SK-N-SH treated with all-trans-retinoic acid at 6 μM for 48 hours (cell line): ENCODE measurements around the gene ME1.

ENCODE experiments used
- ATAC-seq: fragments of 200-7000 bp; cut with Tn5 transposase; 3 replicates; pipeline ENCODE4 v1.9.1; 2020; ENCODE audit warnings: mild to moderate bottlenecking, moderate library complexity
- ARNTL ChIP-seq: fragments of 450-650 bp; formaldehyde crosslinking; IDR thresholded peaks from 2 replicates; pipeline ENCODE4 v1.5.0; 2020; ENCODE audit warnings: low read depth, mild to moderate bottlenecking, moderate library complexity, borderline replicate concordance
- BACH2 ChIP-seq: fragments of 250-450 bp; sonication (Bioruptor Pico); IDR thresholded peaks from 2 replicates; pipeline ENCODE4 v1.9.0; 2021; ENCODE audit warnings: mild to moderate bottlenecking, borderline replicate concordance
- CSDC2 ChIP-seq: fragments of 250-450 bp; sonication (Bioruptor Pico); IDR thresholded peaks from 2 replicates; pipeline ENCODE4 v1.5.0; 2020; ENCODE audit warnings: mild to moderate bottlenecking, moderate library complexity
- ESRRG ChIP-seq: fragments of 250-450 bp; sonication (Bioruptor Pico); IDR thresholded peaks from 2 replicates; pipeline ENCODE4 v1.6.1; 2021; ENCODE audit warnings: mild to moderate bottlenecking
- GLIS3 ChIP-seq: fragments of 250-450 bp; sonication (Bioruptor Pico); IDR thresholded peaks from 2 replicates; pipeline ENCODE4 v1.5.0; 2020; ENCODE audit warnings: mild to moderate bottlenecking, moderate library complexity
- ISL1 ChIP-seq: fragments of 250-450 bp; sonication (Bioruptor Pico); IDR thresholded peaks from 2 replicates; pipeline ENCODE4 v2.1.2; 2022; ENCODE audit warnings: mild to moderate bottlenecking, moderate library complexity
- OSR1 ChIP-seq: fragments of 250-450 bp; sonication (Bioruptor Pico); IDR thresholded peaks from 2 replicates; pipeline ENCODE4 v1.8.0; 2022; ENCODE audit warnings: moderate library complexity, mild to moderate bottlenecking, inconsistent platforms
- PPARA ChIP-seq: fragments of 250-450 bp; sonication (Bioruptor Pico); IDR thresholded peaks from 2 replicates; pipeline ENCODE4 v1.5.0; 2020; ENCODE audit warnings: mild to moderate bottlenecking, borderline replicate concordance
- RARB ChIP-seq: fragments of 250-450 bp; sonication (Bioruptor Pico); IDR thresholded peaks from 2 replicates; pipeline ENCODE4 v1.8.0; 2021; ENCODE audit warnings: mild to moderate bottlenecking, moderate library complexity
- SNAI2 ChIP-seq: fragments of 250-450 bp; sonication (Bioruptor Pico); IDR thresholded peaks from 2 replicates; pipeline ENCODE4 v1.5.0; 2020; ENCODE audit warnings: mild to moderate bottlenecking, moderate library complexity
- TCF4 ChIP-seq: fragments of 250-450 bp; sonication (Bioruptor Pico); IDR thresholded peaks from 2 replicates; pipeline ENCODE4 v1.8.0; 2021; ENCODE audit warnings: mild to moderate bottlenecking, moderate library complexity, borderline replicate concordance
- TOX ChIP-seq: fragments of 250-450 bp; sonication (Bioruptor Pico); IDR thresholded peaks from 2 replicates; pipeline ENCODE4 v1.8.0; 2021; ENCODE audit warnings: mild to moderate bottlenecking, moderate library complexity, borderline replicate concordance
- ZC3H10 ChIP-seq: fragments of 250-450 bp; sonication (Bioruptor Pico); IDR thresholded peaks from 2 replicates; pipeline ENCODE4 v1.5.1; 2021; ENCODE audit warnings: mild to moderate bottlenecking, moderate library complexity
- ZFP3 ChIP-seq: fragments of 250-450 bp; sonication (Bioruptor Pico); IDR thresholded peaks from 2 replicates; pipeline ENCODE4 v1.5.0; 2020; ENCODE audit warnings: mild to moderate bottlenecking, moderate library complexity
- ZFP30 ChIP-seq: fragments of 450-650 bp; formaldehyde crosslinking; IDR thresholded peaks from 2 replicates; pipeline ENCODE4 v1.5.0; 2022; ENCODE audit warnings: mild to moderate bottlenecking, moderate library complexity
- ZNF565 ChIP-seq: fragments of 450-650 bp; formaldehyde crosslinking; conservative IDR thresholded peaks from 2 replicates; pipeline ENCODE4 v1.5.0; 2020; ENCODE audit warnings: low read depth, mild to moderate bottlenecking, moderate library complexity
- ZNF70 ChIP-seq: fragments of 450-650 bp; formaldehyde crosslinking; IDR thresholded peaks from 2 replicates; pipeline ENCODE4 v1.5.0; 2020; ENCODE audit warnings: mild to moderate bottlenecking, moderate library complexity
- ZNF8 ChIP-seq: fragments of 450-650 bp; formaldehyde crosslinking; IDR thresholded peaks from 2 replicates; pipeline ENCODE4 v1.5.0; 2020; ENCODE audit warnings: mild to moderate bottlenecking, moderate library complexity
- TF ChIP-seq, protein P1 (sequence below): fragments of 250-450 bp; sonication (Bioruptor Pico); IDR thresholded peaks from 2 replicates; pipeline ENCODE4 v1.8.0; 2020; ENCODE audit warnings: mild to moderate bottlenecking, moderate library complexity, borderline replicate concordance
- TF ChIP-seq, protein P2 (sequence below): fragments of 250-450 bp; sonication (Bioruptor Pico); IDR thresholded peaks from 2 replicates; pipeline ENCODE4 v1.5.0; 2020; ENCODE audit warnings: mild to moderate bottlenecking, moderate library complexity
- TF ChIP-seq, protein P3 (sequence below): fragments of 250-450 bp; sonication (Bioruptor Pico); IDR thresholded peaks from 2 replicates; pipeline ENCODE4 v1.5.1; 2020; ENCODE audit warnings: low read depth, mild to moderate bottlenecking, moderate library complexity
- TF ChIP-seq, protein P4 (sequence below): fragments of 250-450 bp; sonication (Bioruptor Pico); IDR thresholded peaks from 2 replicates; pipeline ENCODE4 v1.5.1; 2021; ENCODE audit warnings: mild to moderate bottlenecking, moderate library complexity

The ME1 gene

DNA sequence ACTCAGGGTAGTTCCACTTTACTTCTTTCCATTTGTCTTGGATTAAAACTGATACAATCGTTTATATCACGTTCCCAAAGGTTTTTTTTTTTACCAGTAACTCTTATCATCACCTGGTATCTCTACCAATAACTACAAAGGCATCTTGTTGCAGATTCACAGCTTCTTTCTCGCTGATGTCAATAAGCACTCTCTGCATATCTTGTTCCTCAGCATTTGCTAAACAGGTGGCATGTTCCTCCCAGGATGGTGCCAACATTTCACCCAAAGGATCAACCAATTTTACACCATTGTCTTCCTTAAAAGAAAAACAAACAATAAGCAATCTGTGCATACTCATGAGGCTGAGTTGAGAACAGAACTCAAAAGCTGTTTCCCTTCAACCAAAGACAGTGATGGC lies 242.3 kb downstream of the ME1 start:
- no peak for ATAC-seq

DNA sequence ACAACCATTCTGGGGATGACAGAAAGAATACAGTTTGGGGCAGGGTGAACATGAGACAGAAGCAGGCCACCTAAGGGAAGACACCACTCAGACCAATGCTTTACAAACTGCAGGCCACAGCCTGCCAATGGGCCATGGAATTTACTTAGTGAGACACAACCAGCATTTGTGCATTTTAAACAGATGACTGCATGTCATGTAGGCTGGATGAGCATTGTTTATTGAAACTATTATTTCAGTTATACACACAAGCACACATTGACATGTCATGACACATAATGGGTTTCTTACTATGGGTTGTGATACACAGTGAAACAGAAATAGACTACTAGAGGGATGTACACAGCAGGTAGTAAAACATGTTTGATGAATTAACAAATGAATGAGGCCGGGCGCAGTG lies 245.8 kb downstream of the ME1 start:
- TF ChIP-seq ARNTL (CRISPR knock-in tag) (no peak), ZFP30 (CRISPR knock-in tag) (no peak), ZNF70 (CRISPR knock-in tag) (no peak), ESRRG (no peak), BACH2 (CRISPR knock-in tag) (no peak), ZC3H10 (CRISPR knock-in tag) (no peak), TOX (no peak), TCF4 (CRISPR knock-in tag) (no peak), PPARA (CRISPR knock-in tag) (no peak), SNAI2 (CRISPR knock-in tag) (no peak), RARB (CRISPR knock-in tag) (no peak)
- ATAC-seq: no peak

More for the DNA sequence above, 242.3 kb downstream of the ME1 start:
- TF ChIP-seq, protein P1, sequence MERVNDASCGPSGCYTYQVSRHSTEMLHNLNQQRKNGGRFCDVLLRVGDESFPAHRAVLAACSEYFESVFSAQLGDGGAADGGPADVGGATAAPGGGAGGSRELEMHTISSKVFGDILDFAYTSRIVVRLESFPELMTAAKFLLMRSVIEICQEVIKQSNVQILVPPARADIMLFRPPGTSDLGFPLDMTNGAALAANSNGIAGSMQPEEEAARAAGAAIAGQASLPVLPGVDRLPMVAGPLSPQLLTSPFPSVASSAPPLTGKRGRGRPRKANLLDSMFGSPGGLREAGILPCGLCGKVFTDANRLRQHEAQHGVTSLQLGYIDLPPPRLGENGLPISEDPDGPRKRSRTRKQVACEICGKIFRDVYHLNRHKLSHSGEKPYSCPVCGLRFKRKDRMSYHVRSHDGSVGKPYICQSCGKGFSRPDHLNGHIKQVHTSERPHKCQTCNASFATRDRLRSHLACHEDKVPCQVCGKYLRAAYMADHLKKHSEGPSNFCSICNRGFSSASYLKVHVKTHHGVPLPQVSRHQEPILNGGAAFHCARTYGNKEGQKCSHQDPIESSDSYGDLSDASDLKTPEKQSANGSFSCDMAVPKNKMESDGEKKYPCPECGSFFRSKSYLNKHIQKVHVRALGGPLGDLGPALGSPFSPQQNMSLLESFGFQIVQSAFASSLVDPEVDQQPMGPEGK (CRISPR knock-in tag): no peak
- TF ChIP-seq ZNF565 (CRISPR knock-in tag) (no peak), GLIS3 (CRISPR knock-in tag) (no peak), ZNF70 (CRISPR knock-in tag) (no peak), SNAI2 (CRISPR knock-in tag) (no peak), CSDC2 (CRISPR knock-in tag) (no peak)
- TF ChIP-seq, protein P2, sequence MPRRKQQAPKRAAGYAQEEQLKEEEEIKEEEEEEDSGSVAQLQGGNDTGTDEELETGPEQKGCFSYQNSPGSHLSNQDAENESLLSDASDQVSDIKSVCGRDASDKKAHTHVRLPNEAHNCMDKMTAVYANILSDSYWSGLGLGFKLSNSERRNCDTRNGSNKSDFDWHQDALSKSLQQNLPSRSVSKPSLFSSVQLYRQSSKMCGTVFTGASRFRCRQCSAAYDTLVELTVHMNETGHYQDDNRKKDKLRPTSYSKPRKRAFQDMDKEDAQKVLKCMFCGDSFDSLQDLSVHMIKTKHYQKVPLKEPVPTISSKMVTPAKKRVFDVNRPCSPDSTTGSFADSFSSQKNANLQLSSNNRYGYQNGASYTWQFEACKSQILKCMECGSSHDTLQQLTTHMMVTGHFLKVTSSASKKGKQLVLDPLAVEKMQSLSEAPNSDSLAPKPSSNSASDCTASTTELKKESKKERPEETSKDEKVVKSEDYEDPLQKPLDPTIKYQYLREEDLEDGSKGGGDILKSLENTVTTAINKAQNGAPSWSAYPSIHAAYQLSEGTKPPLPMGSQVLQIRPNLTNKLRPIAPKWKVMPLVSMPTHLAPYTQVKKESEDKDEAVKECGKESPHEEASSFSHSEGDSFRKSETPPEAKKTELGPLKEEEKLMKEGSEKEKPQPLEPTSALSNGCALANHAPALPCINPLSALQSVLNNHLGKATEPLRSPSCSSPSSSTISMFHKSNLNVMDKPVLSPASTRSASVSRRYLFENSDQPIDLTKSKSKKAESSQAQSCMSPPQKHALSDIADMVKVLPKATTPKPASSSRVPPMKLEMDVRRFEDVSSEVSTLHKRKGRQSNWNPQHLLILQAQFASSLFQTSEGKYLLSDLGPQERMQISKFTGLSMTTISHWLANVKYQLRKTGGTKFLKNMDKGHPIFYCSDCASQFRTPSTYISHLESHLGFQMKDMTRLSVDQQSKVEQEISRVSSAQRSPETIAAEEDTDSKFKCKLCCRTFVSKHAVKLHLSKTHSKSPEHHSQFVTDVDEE (CRISPR knock-in tag): no peak
- TF ChIP-seq, protein P3, sequence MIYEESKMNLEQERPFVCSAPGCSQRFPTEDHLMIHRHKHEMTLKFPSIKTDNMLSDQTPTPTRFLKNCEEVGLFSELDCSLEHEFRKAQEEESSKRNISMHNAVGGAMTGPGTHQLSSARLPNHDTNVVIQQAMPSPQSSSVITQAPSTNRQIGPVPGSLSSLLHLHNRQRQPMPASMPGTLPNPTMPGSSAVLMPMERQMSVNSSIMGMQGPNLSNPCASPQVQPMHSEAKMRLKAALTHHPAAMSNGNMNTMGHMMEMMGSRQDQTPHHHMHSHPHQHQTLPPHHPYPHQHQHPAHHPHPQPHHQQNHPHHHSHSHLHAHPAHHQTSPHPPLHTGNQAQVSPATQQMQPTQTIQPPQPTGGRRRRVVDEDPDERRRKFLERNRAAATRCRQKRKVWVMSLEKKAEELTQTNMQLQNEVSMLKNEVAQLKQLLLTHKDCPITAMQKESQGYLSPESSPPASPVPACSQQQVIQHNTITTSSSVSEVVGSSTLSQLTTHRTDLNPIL: no peak

DNA sequence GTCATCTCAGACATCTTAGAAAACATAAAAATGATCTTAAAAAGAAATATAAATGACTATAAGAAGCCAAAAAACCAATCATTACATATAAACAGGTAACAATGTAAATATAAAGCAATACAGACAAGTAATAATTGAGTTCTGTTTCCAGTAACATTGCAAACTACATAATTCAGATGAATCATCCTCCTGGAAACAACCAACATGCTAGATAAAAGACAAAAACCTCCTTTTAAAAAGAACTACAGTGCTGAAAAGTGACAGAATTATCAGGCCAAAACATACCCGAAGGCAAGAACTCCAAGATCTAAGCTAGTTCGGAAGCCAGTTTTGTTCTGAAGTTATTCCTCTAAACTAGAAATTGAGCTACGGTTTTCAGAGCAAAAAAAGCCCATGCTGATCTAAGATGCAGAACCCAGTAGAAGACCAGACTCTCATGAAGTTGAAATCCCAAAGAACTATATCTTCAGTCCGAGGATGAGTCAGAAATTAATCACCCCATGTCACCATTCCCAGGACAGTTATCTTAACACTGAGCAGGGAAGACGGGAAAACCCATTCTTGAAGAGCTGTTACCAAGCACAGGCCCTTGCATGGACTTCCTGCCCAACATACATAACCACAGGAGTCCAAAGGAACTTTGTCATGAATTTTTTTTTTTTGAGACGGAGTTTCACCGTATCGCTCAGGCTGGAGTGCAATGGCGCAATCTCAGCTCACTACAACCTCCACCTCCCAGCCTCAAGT lies 247.6 kb downstream of the ME1 start:
- ATAC-seq: peak; percentile 96

DNA sequence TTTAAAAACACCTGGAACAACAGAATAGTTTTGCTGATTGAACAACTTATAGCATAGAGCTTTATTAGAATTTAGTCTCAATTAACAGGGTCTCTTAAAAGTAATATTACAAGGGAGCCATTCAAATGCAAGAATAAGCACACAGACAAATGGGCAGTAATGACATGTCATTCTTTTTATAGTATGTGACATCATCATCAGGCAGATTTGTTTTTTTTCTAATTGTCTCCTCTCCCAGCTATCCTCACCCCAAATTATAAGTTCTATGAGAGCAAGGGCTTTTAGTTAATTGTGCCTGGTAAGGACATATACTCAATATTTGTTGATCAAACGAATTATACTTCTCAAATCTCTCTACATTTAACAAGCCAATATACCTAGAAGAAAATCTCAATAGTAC lies 248.7 kb downstream of the ME1 start:
- no peak for ATAC-seq
- TF ChIP-seq ZC3H10 (CRISPR knock-in tag): no peak
- TF ChIP-seq RARB (CRISPR knock-in tag): no peak
- TF ChIP-seq OSR1: no peak
- TF ChIP-seq BACH2 (CRISPR knock-in tag): no peak
- TF ChIP-seq ARNTL (CRISPR knock-in tag): no peak
- TF ChIP-seq, protein P1 (CRISPR knock-in tag): no peak
- TF ChIP-seq ZFP3 (CRISPR knock-in tag): no peak
- no peak for TF ChIP-seq ZNF8 (CRISPR knock-in tag)
- TF ChIP-seq, protein P4, sequence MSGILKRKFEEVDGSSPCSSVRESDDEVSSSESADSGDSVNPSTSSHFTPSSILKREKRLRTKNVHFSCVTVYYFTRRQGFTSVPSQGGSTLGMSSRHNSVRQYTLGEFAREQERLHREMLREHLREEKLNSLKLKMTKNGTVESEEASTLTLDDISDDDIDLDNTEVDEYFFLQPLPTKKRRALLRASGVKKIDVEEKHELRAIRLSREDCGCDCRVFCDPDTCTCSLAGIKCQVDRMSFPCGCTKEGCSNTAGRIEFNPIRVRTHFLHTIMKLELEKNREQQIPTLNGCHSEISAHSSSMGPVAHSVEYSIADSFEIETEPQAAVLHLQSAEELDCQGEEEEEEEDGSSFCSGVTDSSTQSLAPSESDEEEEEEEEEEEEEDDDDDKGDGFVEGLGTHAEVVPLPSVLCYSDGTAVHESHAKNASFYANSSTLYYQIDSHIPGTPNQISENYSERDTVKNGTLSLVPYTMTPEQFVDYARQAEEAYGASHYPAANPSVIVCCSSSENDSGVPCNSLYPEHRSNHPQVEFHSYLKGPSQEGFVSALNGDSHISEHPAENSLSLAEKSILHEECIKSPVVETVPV (CRISPR knock-in tag): no peak
- TF ChIP-seq ZNF565 (CRISPR knock-in tag): no peak

More for the DNA sequence above, 247.6 kb downstream of the ME1 start:
- TF ChIP-seq SNAI2 (CRISPR knock-in tag) (no peak), TOX (peak; percentile 46; the same call in 1 of the 2 replicates), ISL1 (CRISPR knock-in tag) (peak; percentile 60), ZC3H10 (CRISPR knock-in tag) (peak; percentile 32; the same call in 1 of the 2 replicates)
